UCSD-AML1 (cell line): ENCODE measurements around the gene HPCAL1.

Experiments used
- DNase-seq: peaks from one replicate; lab custom pipeline; 2025; ENCODE audit not compliant: unreplicated experiment; lab: John Stamatoyannopoulos, UW

The HPCAL1 gene

DNA sequence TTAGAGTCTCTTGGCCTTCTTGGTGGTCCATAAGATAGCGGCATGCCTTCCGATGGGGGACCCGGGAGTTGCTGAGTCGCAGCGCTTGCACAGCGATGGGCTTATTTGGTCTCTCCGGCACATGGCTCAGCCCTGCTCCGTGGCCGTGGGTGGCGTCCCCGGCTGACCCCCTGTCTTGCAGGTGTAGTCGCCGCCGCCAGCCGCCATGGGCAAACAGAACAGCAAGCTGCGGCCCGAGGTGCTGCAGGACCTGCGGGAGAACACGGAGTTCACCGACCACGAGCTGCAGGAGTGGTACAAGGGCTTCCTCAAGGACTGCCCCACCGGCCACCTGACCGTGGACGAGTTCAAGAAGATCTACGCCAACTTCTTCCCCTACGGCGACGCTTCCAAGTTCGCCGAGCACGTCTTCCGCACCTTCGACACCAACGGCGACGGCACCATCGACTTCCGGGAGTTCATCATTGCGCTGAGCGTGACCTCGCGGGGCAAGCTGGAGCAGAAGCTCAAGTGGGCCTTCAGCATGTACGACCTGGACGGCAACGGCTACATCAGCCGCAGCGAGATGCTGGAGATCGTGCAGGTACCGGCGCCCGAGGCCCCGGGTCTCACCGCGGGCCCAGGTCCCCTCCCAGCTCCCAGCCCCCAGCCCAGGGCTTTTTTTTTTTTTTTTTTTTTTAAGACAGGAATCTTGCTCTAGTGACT lies 117.0 kb downstream of the HPCAL1 start:
- DNase-seq, result no peak

DNA sequence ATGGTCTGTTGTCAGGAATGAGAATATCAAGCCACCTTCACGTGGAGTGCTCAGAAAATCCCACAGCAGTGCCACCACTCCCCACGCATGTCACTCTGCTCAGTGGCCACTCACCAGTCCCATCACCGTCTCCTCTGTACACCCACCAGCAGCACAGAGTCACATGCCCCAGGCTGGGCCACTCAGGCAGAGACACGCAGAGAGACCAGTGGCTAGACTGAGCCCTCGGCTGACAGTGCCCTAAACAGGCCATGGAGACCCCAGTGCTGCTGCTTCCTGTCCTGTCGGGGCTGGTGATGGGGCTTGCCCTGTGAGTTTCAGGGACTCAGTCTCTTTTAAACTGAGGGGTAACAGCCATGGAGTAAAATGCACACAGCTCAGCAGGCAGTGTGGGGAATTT lies 119.5 kb downstream of the HPCAL1 start:
- no peak for DNase-seq

GRCh38 chr2:10422732-10423399 lies 120.2 kb downstream of the HPCAL1 start:
- DNase-seq, result no peak

DNA sequence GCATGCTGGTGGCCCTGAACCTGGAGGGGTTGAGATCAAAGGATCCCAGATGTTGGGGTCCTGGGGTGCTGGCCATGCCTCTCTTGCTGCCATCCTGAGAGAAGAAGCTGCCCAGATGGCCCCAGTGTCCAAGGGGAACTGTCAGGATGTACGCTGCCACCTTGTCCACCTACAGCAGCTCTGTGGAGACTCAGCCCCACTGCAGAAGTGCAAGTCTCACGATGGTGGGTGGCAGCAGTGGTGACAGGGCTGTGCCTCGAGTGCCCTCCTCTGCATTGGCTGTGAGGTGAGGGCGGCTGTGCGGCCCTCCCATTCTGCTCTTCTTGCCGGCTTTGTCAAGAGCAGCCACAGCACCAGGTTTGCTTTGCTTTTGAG lies 120.7 kb downstream of the HPCAL1 start:
- no peak for DNase-seq

DNA sequence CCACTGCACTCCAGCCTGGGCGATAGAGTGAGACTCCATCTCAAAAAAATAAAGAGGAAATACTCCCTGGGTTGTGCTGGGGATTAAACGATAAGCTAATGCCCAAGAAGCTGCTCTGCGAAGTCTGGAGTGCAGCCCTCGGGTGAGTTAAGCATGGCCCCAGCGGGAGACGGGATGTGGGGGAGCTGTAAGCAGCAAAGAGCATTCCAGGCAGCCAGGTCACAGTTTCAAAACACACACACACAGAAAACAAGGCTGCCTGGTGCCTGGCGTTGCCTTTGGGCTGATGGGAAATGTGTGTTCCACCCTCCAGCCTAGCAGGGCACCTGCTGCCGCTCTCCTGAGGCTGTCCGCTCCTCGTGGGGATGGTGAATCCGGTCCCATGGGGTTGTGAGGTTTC lies 121.3 kb downstream of the HPCAL1 start:
- DNase-seq, result no peak

- no peak for DNase-seq
Measured at GRCh38 chr2:10424916-10425505, 122.3 kb downstream of the HPCAL1 start.

DNA sequence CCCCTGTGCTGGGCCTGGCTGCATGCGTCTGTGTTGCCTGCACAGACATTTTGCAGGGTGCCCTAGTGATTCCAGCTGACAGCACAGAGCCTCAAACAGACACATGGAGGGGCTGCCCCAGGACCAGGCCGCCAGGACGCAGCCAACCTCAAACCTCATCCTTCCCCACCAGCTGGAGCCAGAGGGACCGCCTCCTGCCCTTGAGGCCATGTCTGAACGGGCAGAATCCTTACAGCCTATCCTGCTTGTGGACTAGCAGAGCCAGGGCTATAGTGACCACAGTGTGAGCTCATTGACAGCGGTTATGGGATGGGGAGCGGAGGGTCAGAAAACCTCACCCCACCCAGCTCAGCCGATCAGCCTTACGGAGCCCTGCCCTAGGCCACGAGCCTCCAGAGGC lies 123.0 kb downstream of the HPCAL1 start:
- no peak for DNase-seq

DNA sequence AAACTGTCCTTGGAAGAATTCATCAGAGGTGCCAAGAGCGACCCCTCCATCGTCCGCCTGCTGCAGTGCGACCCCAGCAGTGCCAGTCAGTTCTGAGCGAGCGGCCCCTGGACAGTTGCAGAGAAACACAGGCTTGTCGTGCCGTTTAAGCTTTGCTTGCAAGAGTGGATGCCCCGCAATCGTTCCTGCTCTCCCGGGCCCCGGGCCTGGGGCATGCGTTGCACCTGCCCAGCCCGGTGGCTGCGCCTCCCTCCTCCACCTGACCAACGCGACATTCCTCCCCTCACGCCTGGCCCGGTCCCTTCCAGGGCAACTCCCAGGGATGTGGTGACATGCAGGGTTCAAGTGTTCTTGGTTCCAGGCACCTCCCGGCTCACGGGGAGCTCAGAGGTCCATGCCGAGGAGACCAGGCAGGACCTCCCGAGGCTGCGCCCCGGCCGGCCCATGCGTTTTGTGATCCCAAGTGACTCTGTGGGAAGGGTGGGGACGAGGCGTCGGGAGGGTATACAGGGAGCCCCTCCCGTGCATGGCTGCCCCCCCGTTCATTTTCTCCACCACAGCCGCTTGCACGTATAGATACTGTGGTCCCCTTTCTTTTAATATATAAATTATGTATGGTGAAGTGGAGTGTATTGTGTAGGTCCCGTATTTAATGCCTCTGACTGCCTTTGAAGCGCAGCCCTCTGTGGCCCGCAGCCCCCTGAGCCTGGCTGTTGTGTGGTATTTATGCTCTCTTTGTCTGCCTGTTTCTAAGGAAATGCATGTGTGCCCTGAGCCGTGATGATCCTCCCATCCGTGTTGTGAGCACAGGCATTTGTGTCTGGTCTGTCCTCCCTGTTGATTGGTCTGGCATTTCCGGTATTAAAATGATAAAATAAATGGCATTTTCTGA lies 124.3 kb downstream of the HPCAL1 start:
- no peak for DNase-seq

GRCh38 chr2:10427618-10427949 lies 124.9 kb downstream of the HPCAL1 start:
- no peak for DNase-seq

DNA sequence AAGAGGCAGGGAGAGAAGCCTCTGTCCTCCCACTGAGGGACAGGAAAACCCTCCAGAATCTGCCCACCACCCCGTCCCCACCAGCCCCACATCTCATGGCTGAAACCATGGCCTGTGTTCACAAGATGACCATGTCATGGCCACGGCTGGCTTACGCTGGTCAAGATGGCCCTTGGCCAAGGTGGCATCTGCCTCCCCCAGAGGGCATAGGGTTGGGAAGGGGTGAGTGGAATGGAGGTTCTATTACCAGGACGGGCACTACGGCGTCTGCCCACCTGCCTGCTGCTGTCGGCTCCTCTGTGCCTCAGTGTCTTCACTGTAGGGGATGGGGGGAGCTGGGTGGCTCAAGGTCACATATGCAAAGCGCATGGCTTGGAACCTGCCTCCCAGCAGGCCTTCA lies 125.7 kb downstream of the HPCAL1 start:
- no peak for DNase-seq

DNA sequence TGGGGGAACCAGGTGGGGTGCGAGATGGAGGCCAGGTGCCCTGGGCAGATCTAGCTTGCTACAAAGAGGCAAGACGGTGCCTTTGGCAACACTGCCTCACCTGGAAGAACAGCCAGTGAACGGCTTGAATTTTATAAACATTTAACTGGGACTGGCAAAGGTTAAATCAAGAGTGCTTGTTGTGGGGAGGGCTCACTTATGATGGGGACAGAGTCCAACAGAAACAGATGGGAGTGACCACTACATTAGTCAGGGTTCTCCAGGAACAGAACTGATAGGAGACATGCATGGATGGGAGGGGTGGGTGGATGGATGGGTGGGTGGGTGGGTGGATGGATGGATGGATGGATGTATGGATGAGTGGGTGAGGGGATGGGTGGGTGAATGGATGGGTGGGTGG lies 126.2 kb downstream of the HPCAL1 start:
- no peak for DNase-seq

DNA sequence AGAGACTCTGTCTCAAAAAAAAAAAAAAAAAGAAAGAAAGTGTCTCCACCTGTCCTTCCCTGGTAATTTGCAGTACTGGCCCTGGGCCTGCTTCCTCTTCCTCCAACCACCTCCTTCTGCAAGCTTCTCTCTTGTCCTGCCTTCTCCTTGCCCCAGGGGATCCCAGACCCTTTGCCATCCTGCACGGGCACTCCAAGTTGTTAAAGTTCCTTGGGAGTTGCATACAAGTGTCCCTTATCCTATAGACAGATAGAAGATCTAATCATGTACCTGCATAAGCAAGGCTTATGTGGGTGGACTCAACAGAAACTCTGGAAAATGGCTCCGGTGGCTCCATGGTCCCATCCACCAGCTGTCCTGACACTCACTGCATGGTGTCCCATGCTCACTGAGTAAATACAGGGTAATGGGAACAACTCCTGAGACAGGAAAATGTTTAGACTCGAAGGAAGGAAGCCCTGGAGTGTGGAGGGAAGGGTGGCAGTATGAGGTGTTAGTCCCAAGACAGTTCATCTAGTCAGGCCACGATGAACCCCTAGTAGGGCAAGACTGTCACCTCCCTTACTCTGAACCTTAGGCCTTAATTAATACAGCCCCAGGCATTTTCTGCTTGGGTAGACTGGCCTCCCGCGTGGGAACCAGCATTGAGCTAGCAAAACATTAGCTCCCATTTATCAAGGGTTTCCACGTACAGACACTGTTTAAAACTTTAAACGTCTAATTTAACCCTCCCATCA lies 128.3 kb downstream of the HPCAL1 start:
- DNase-seq, result no peak

GRCh38 chr2:10431797-10432196 lies 129.1 kb downstream of the HPCAL1 start:
- no peak for DNase-seq

- DNase-seq, result no peak
Measured at GRCh38 chr2:10432311-10433181, 129.8 kb downstream of the HPCAL1 start.

GRCh38 chr2:10433264-10433946 lies 130.7 kb downstream of the HPCAL1 start:
- no peak for DNase-seq

DNA sequence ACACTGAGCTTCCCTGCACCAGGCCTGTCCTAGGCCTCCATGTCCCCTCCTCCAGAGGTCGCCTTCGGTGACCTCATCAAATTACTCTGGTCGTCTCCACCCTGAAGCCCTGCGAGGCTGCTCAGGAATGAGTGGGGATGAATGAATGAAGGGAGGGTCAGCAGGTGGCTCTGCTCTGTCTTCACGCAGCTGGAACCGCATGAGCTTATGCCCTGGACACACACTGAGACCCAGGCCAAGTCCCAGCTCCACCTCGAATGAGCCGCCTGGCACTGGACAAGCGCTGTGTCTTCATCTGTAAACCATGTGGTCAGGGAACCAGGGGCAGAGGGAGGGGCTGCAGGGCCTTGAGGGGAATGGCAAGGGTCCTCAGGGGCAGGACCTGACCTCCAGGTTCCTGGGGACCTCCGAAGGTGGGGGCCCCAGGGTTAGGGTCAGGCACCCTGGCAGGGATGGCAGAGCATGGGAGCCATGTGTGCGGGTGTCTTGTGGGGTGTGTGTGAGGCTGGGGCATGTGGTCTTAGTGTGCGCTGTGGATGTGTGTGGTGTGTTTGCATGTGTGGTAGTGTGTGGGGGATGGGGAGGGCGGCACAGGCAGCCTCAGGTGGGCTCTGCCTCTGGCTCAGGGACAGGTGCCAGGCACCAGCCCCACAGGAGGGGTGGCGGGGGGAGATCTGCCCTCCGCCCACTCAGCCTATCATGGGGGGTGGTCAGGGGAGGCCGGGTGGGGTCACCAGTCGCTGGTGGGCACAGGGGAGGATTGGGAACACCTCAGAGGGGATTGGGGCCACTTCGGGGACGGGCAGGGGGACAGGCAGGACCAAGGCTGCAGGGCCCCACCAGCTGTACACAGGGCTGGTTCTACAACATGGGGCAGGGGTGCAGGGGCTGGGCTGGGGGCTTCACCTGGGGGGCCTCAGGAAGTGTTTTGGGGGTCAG lies 131.5 kb downstream of the HPCAL1 start:
- no peak for DNase-seq

- peak; percentile 84 for DNase-seq
Measured at GRCh38 chr2:10434886-10435819, 132.4 kb downstream of the HPCAL1 start.
